SK-N-MC (cell line): ENCODE results near the gene ANGPTL4.

Experiments used
- EZH2 ChIP-seq: fragments of 200-600 bp; sonication (generic); IDR thresholded peaks from one replicate; pipeline ENCODE4 v1.6.1; 2017; ENCODE audit warnings: antibody characterized with exemption
- POLR2AphosphoS5 ChIP-seq: IDR thresholded peaks from 2 replicates; pipeline ENCODE4 v1.6.1; 2012; ENCODE audit warnings: mild to moderate bottlenecking, low read depth, low read length, borderline replicate concordance

DNA sequence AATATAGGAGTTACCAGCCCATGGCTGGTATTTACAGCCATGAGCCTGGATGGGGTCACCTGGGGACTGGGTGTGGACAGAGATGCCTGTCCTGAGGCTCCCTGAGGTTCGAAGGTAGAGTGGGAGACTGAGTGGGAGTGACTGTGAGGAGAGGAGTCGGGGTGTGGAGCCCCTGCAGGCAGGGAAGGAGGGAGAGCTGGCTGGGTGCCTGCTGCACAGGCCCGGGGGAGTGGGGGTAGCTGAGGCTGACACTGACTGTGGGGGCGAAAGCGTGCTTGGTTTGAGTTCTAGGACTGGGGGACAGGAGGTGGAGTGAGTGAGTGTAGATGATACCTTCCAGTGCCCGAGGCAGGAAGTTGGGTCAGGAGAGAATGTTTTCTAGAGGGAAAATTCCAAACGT is 33.3 kb downstream of the ANGPTL4 start:
- no peak for TF ChIP-seq POLR2AphosphoS5
- TF ChIP-seq EZH2 = no peak
